Measurements from ENCODE around the gene DNMT3A. TPM values are rescaled to one million over a fixed set of nuclear protein-coding genes. Genes with fewer than 3 reads are reported as not detected.
A peak's percentile ranks its signal among the peaks of the same experiment; 100 is the strongest.

The DNMT3A gene
- total and polyA plus RNA-seq, 7 donors, result 4.4 to 30.2 (median 18.1) TPM

GRCh38 chr2:25230948-25231311 is 110.8 kb downstream of the DNMT3A start:
- WGBS, 2 donors, result 82 to 84% methylated on average over 8 of the region's 8 CpGs
- Histone ChIP-seq H3K27ac (no peak overlapping the region), H3K4me1 (peaks cover 0 to 22% (median 21%) of the 10 kb centered on the region in 4 donors), H3K27me3 (no peaks in the 10 kb centered on the region), H3K9me3 (no peaks in the 10 kb centered on the region), H3K4me3 (no peak overlapping the region), H3K36me3 (peaks cover 11 to 46% (median 24%) of the 10 kb centered on the region in 4 donors)
- intact Hi-C loops (cut with DNase I), result no loop called here
- DNase-seq, result no peak
- TF ChIP-seq EP300 (IDR thresholded peaks at IDR 0.05), result no peak
- no peak for TF ChIP-seq POLR2A (IDR thresholded peaks at IDR 0.05)
- TF ChIP-seq POLR2AphosphoS5 (IDR thresholded peaks at IDR 0.05), result no peak
- TF ChIP-seq, protein P1, sequence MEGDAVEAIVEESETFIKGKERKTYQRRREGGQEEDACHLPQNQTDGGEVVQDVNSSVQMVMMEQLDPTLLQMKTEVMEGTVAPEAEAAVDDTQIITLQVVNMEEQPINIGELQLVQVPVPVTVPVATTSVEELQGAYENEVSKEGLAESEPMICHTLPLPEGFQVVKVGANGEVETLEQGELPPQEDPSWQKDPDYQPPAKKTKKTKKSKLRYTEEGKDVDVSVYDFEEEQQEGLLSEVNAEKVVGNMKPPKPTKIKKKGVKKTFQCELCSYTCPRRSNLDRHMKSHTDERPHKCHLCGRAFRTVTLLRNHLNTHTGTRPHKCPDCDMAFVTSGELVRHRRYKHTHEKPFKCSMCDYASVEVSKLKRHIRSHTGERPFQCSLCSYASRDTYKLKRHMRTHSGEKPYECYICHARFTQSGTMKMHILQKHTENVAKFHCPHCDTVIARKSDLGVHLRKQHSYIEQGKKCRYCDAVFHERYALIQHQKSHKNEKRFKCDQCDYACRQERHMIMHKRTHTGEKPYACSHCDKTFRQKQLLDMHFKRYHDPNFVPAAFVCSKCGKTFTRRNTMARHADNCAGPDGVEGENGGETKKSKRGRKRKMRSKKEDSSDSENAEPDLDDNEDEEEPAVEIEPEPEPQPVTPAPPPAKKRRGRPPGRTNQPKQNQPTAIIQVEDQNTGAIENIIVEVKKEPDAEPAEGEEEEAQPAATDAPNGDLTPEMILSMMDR (IDR thresholded peaks at IDR 0.05), result no peak

DNA sequence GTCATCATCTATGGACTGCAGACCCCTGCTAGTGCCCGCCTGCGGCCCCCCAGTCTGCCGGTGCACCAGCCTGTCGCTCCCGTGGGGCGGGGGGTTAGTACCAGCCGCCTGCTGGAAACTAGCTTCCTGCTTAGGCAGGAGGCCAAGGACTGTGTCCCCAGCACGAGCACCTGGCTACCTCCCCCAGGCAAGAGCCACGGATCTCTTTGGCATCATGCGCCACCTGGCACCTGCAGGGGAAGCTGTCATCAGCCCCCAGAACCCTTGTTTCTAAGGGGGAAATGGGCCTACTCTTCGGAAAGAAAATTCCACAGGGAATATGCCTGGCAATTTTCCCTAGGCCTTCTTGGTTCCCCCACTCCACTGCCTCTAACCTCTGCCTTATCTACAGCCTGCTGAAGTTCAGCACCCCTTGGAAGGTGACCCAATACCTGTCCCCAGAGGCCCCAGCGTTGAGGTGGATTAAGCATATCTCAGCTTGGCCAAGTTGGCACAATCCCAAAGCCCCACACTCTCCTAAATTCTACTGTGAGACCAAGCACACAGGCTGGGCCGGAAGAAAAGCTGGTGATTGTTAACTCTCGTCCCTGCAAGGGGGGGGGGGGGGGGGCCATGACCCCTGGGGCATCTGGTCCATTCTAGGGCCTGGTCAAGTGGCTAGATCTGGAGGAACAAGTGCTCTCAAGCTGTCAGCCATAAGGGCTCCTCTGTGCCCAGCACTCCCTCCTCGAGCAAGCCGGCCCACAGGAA is 111.4 kb downstream of the DNMT3A start:
- peaks cover 0 to 22% (median 21%) of the 10 kb centered on the region in 4 donors for H3K4me1 ChIP-seq
- peaks cover 11 to 40% (median 20%) of the 10 kb centered on the region in 4 donors for H3K36me3 ChIP-seq
- H3K9me3 ChIP-seq, result no peaks in the 10 kb centered on the region
- no peak for DNase-seq
- TF ChIP-seq POLR2AphosphoS5 (IDR thresholded peaks at IDR 0.05) (no peak), POLR2A (IDR thresholded peaks at IDR 0.05) (no peak), EP300 (IDR thresholded peaks at IDR 0.05) (no peak)
- TF ChIP-seq, protein P1 (IDR thresholded peaks at IDR 0.05), result no peak
- no peaks in the 10 kb centered on the region for H3K27me3 ChIP-seq
- WGBS, 2 donors, result 71 to 72% methylated on average over 16 of the region's 16 CpGs
- no peak overlapping the region for H3K4me3 ChIP-seq
- H3K27ac ChIP-seq, result peak overlapping the region; percentile 30 to 72 (median 66)
- intact Hi-C loops (cut with DNase I), result no loop called here

DNA sequence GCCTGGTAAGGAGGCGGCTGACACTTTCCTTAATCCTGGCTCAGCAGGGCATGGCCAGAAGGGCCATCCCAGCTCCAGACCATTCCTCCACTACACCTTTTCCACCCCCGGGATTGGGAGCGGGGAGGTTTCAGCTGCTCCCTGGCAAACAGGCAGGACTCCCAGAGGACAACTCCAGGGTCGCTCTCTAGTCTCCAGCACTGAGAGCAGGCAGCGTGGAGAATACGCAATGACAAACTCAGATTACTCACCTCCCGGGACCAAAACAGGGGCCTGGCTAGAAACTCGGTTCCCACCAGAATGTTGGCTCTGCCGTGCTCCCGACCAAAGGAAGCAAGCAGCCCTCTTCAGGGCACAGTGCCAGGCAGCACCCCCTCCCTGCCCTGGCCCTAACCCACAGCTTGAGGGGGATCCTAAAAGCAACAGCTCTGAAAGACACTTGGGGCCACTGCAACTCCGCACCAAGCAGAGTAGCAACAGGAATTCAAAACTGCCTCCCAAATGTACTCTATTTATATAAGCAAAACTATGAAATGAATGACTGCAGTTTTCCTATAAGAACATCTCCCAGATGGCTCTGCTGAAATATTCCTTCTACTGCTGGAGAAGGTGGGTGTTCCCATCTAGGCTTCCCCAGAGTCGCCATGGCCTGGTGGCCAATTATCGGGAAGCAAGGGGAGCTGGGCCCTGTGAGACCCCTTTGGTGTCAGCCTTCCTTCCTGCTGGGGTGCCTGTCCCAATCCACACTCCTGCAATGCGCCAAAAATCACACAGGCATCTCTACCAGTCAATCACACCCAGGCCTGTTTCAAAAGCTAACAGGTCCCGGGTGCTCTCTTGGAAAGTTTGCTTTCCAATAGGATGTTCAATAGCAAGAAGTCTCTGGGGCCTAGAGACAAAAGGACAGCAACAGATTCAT is 112.2 kb downstream of the DNMT3A start:
- H3K4me3 ChIP-seq, result no peak overlapping the region
- DNase-seq, result no peak
- intact Hi-C loops (cut with DNase I), result no loop called here
- WGBS, 2 donors, result 74 to 81% methylated on average over 15 of the region's 15 CpGs
- no peaks in the 10 kb centered on the region for H3K9me3 ChIP-seq
- peaks cover 6 to 32% (median 14%) of the 10 kb centered on the region in 4 donors for H3K36me3 ChIP-seq
- TF ChIP-seq POLR2AphosphoS5 (IDR thresholded peaks at IDR 0.05) (no peak), EP300 (IDR thresholded peaks at IDR 0.05) (no peak), POLR2A (IDR thresholded peaks at IDR 0.05) (no peak)
- TF ChIP-seq, protein P1 (IDR thresholded peaks at IDR 0.05), result no peak
- peaks cover 0 to 22% (median 21%) of the 10 kb centered on the region in 4 donors for H3K4me1 ChIP-seq
- no peaks in the 10 kb centered on the region for H3K27me3 ChIP-seq
- H3K27ac ChIP-seq, result peak overlapping the region; percentile 30 to 72 (median 66)

DNA sequence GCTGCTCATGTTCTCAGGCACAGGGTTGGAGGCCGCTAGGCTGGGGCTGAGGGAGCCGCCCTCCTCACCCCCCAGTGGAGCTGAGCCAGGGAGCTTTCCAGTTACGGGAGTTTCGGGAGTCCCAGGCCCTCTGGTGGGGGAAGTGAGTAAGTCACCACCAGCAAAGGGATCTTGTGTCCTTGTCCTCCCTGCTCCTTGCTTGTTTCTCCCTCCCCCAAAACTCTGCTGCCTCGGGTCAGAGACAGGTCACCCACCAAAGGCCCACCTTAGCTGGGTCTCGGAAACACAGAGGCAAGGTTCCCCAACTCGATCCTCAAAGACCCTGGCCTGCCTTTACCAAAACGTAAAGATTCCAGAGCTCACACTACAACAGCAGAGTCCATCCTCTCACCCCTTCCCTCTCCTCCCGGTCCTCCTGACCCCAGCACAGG is 112.9 kb downstream of the DNMT3A start:
- Histone ChIP-seq H3K27ac (peak overlapping the region; percentile 30 to 72 (median 66)), H3K4me1 (peaks cover 0 to 22% (median 21%) of the 10 kb centered on the region in 4 donors), H3K36me3 (peaks cover 0 to 25% (median 8%) of the 10 kb centered on the region in 4 donors), H3K27me3 (no peaks in the 10 kb centered on the region), H3K4me3 (no peak overlapping the region), H3K9me3 (no peaks in the 10 kb centered on the region)
- DNase-seq, result peak; percentile 90
- TF ChIP-seq POLR2AphosphoS5 (IDR thresholded peaks at IDR 0.05), result no peak
- TF ChIP-seq, protein P1 (IDR thresholded peaks at IDR 0.05), result peak; percentile 53 to 80 (median 64)
- WGBS, 2 donors, result 21 to 30% methylated on average over 9 of the region's 9 CpGs
- intact Hi-C loops (cut with DNase I), result no loop called here

Data from sigmoid colon (tissue), 7 donors.